ENCODE measurements around the gene NLGN2. TPM values are rescaled to one million over a fixed set of nuclear protein-coding genes. Genes with fewer than 3 reads are reported as not detected.

Gene NLGN2
- total RNA-seq, 3 donors from 2014 or later: 2.9 to 38.0 (median 6.7) TPM

GRCh38 chr17:7394452-7395191 lies 13.0 kb upstream of the NLGN2 start, which contains the start of gene PLSCR3:
Gene PLSCR3, minus strand, starts transcription at chr17:7394525. Its CDS starts 415 bp downstream, at chr17:7394110.
- no peaks in the 10 kb centered on the region for H3K9me3 ChIP-seq
- intact Hi-C loops (cut with DNase I, micrococcal nuclease): no loop called here
- H3K36me3 ChIP-seq (ENCODE audit: low read depth): no peaks in the 10 kb centered on the region
- DNase-seq: peak; percentile 90 to 93 (median 93)
- peak within 1 kb of the TSS; percentile 29 for H3K4me3 ChIP-seq
- TF ChIP-seq CTCF (IDR thresholded peaks at IDR 0.05): no peak
- H3K4me1 ChIP-seq (ENCODE audit: low read depth): peaks cover 8% of the 10 kb centered on the region
- ATAC-seq: peak; percentile 96

DNA sequence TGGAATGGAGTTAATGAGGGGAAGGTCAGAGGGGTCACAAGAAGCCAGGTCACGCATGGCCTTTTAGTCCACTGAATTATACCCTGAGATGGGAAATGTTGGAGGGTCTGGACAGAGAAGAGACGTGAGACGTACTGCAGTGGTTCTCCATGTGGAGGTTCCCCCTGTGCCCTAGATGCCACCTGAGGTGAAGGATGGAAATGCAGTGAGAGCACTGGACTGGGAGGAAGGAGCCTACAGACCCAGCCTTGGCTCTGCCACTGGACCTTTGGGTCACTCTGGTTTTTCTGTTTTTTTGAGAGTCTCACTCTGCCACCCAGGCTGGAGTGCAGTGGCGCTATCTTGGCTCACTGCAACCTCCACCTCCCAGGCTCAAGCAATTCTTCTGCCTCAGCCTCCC lies 11.5 kb upstream of the NLGN2 start:
- intact Hi-C loops (cut with DNase I, micrococcal nuclease): no loop called here
- Histone ChIP-seq H3K4me1 (ENCODE audit: low read depth) (peaks cover 8% of the 10 kb centered on the region), H3K36me3 (ENCODE audit: low read depth) (no peaks in the 10 kb centered on the region), H3K9me3 (no peaks in the 10 kb centered on the region), H3K4me3 (no peak overlapping the region)
- TF ChIP-seq CTCF (IDR thresholded peaks at IDR 0.05): no peak
- DNase-seq: no peak
- ATAC-seq: no peak

DNA sequence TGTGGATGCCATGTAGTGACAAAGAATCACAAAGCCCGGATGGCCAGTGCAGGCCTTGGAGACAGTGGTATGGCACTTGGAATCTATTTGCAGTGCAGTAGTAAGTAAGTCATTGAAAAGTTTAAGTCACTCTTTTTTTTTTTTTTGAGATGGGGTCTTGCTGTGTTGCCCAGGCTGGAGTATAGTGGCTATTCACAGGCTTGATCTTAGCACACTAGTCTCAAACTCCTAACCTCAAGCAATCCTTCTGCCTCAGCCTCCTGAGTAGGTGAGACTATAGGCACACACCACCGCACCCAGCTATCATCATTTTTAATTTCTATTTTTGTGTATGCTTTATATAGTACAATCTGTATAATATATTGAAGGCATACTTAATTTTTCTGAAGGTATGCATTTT lies 9.0 kb upstream of the NLGN2 start:
- no peak for ATAC-seq
- Histone ChIP-seq H3K4me1 (ENCODE audit: low read depth) (peaks cover 15% of the 10 kb centered on the region), H3K4me3 (no peak overlapping the region), H3K36me3 (ENCODE audit: low read depth) (no peaks in the 10 kb centered on the region), H3K9me3 (no peaks in the 10 kb centered on the region)
- TF ChIP-seq CTCF (IDR thresholded peaks at IDR 0.05): no peak
- intact Hi-C loops (cut with DNase I, micrococcal nuclease): no loop called here
- no peak for DNase-seq

- Histone ChIP-seq H3K4me1 (ENCODE audit: low read depth) (peaks cover 19% of the 10 kb centered on the region), H3K36me3 (ENCODE audit: low read depth) (no peaks in the 10 kb centered on the region), H3K9me3 (no peaks in the 10 kb centered on the region), H3K4me3 (peak overlapping the region; percentile 16)
- TF ChIP-seq CTCF (IDR thresholded peaks at IDR 0.05): no peak
- DNase-seq (peak; percentile 72 to 82 (median 80)), ATAC-seq (peak; percentile 54)
- intact Hi-C loops (cut with DNase I, micrococcal nuclease): no loop called here
Measured at GRCh38 chr17:7403043-7403726, 4.5 kb upstream of the NLGN2 start.

DNA sequence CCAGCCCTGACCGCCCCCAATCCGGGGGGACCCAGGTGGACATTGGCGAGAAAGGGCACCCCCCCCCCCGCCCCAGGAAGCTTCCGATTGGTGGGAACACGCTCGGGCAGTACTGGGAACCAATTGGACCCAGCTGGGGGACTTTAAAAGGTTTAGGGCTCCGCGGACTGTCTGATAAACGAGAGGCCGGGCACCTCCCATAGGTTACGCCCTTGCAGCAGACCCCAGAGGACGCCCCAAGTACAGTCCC lies 4.0 kb upstream of the NLGN2 start:
- Histone ChIP-seq H3K4me1 (ENCODE audit: low read depth) (peaks cover 20% of the 10 kb centered on the region), H3K4me3 (peak overlapping the region; percentile 16), H3K9me3 (no peaks in the 10 kb centered on the region), H3K36me3 (ENCODE audit: low read depth) (no peaks in the 10 kb centered on the region)
- intact Hi-C loops (cut with DNase I, micrococcal nuclease): no loop called here
- ATAC-seq (peak; percentile 42), DNase-seq (no peak)
- no peak for TF ChIP-seq CTCF (IDR thresholded peaks at IDR 0.05)
